22Rv1 (cell line): ENCODE data around the gene COPE.

ENCODE experiments used
- CTCF ChIP-seq: fragments of 450-650 bp; IDR thresholded peaks from 2 replicates; pipeline ENCODE4 v1.5.1; 2017; ENCODE audit warnings: mild to moderate bottlenecking
- ZFX ChIP-seq: fragments of 450-650 bp; IDR thresholded peaks from 2 replicates; pipeline ENCODE4 v1.6.1; 2017; ENCODE audit warnings: antibody characterized with exemption, borderline replicate concordance

GRCh38 chr19:18879579-18880373 is 39.4 kb downstream of the COPE start:
- TF ChIP-seq CTCF = no peak
- TF ChIP-seq ZFX = no peak
